ENCODE results near the gene ABCG8. TPM values are rescaled to one million over a fixed set of nuclear protein-coding genes. Genes with fewer than 3 reads are reported as not detected.

Gene ABCG8
- total RNA-seq, 3 donors from 2014 or later (not counting 1 experiment from before 2014, with no cell fraction given), result not detected

GRCh38 chr2:43882312-43882711 is 43.5 kb downstream of the ABCG8 start:
- no peak for TF ChIP-seq CTCF (IDR thresholded peaks at IDR 0.05)
- H3K4me3 Mint-ChIP-seq, result no peak overlapping the region
- H3K4me1 Mint-ChIP-seq, result peaks cover 5 to 6% of the 10 kb centered on the region in 2 donors
- DNase-seq, result no peak
- H3K27me3 Mint-ChIP-seq (ENCODE audit: low read depth in 2 of 2), result peaks cover 0 to 6% of the 10 kb centered on the region in 2 donors
- peaks cover 6% of the 10 kb centered on the region for H3K36me3 ChIP-seq (ENCODE audit: control insufficient read depth, insufficient read depth, low read length)
- H3K27ac ChIP-seq (ENCODE audit: low read length), result no peak overlapping the region
- H3K4me1 ChIP-seq (ENCODE audit: control insufficient read depth, insufficient read depth, low read length), result peaks cover 7% of the 10 kb centered on the region
- ATAC-seq, result no peak
- intact Hi-C loops (cut with micrococcal nuclease), result no loop called here
- 100% methylated on average over 2 of the region's 4 CpGs for WGBS (ENCODE audit: insufficient coverage)
- no peak overlapping the region for H3K4me3 ChIP-seq (ENCODE audit: low read length)
- H3K27ac Mint-ChIP-seq, result no peak overlapping the region
- no peaks in the 10 kb centered on the region for H3K27me3 ChIP-seq (ENCODE audit: control insufficient read depth, insufficient read depth, low read length)
- H3K9me3 ChIP-seq (ENCODE audit: control insufficient read depth, insufficient read depth, low read length), result no peaks in the 10 kb centered on the region
- H3K9me3 Mint-ChIP-seq, result no peaks in the 10 kb centered on the region
- peaks cover 2% of the 10 kb centered on the region for H3K36me3 Mint-ChIP-seq

- Mint-ChIP-seq H3K4me1 (no peaks in the 10 kb centered on the region), H3K27me3 (ENCODE audit: low read depth in 2 of 2) (no peaks in the 10 kb centered on the region), H3K4me3 (no peak overlapping the region), H3K27ac (no peak overlapping the region), H3K9me3 (no peaks in the 10 kb centered on the region), H3K36me3 (peaks cover 23% of the 10 kb centered on the region)
- Histone ChIP-seq H3K4me1 (ENCODE audit: control insufficient read depth, insufficient read depth, low read length) (no peaks in the 10 kb centered on the region), H3K9me3 (ENCODE audit: control insufficient read depth, insufficient read depth, low read length) (no peaks in the 10 kb centered on the region), H3K36me3 (ENCODE audit: control insufficient read depth, insufficient read depth, low read length) (peaks cover 27% of the 10 kb centered on the region), H3K27me3 (ENCODE audit: control insufficient read depth, insufficient read depth, low read length) (no peaks in the 10 kb centered on the region), H3K4me3 (ENCODE audit: low read length) (no peak overlapping the region), H3K27ac (ENCODE audit: low read length) (no peak overlapping the region)
- ATAC-seq (no peak), DNase-seq (no peak)
- WGBS (ENCODE audit: insufficient coverage), result 98% methylated on average over 5 of the region's 5 CpGs
- no peak for TF ChIP-seq CTCF (IDR thresholded peaks at IDR 0.05)
- intact Hi-C loops (cut with micrococcal nuclease), result no loop called here
These were observed 45.9 kb downstream of the ABCG8 start for GRCh38 chr2:43884689-43885088.

- no peaks in the 10 kb centered on the region for H3K27me3 ChIP-seq (ENCODE audit: control insufficient read depth, insufficient read depth, low read length)
- no peak overlapping the region for H3K27ac Mint-ChIP-seq
- no peaks in the 10 kb centered on the region for H3K4me1 ChIP-seq (ENCODE audit: control insufficient read depth, insufficient read depth, low read length)
- H3K4me3 Mint-ChIP-seq, result no peak overlapping the region
- ATAC-seq (no peak), DNase-seq (no peak)
- intact Hi-C loops (cut with micrococcal nuclease), result no loop called here
- H3K36me3 ChIP-seq (ENCODE audit: control insufficient read depth, insufficient read depth, low read length), result peaks cover 32% of the 10 kb centered on the region
- TF ChIP-seq CTCF (IDR thresholded peaks at IDR 0.05), result no peak
- H3K4me3 ChIP-seq (ENCODE audit: low read length), result no peak overlapping the region
- no peaks in the 10 kb centered on the region for H3K9me3 ChIP-seq (ENCODE audit: control insufficient read depth, insufficient read depth, low read length)
- 91% methylated on average over 7 of the region's 7 CpGs for WGBS (ENCODE audit: insufficient coverage)
- H3K27me3 Mint-ChIP-seq (ENCODE audit: low read depth in 2 of 2), result no peaks in the 10 kb centered on the region
- peaks cover 28% of the 10 kb centered on the region for H3K36me3 Mint-ChIP-seq
- H3K9me3 Mint-ChIP-seq, result no peaks in the 10 kb centered on the region
- H3K4me1 Mint-ChIP-seq, result no peaks in the 10 kb centered on the region
- H3K27ac ChIP-seq (ENCODE audit: low read length), result no peak overlapping the region
These were observed 46.4 kb downstream of the ABCG8 start for GRCh38 chr2:43885132-43885632.

- Histone ChIP-seq H3K27ac (ENCODE audit: low read length) (no peak overlapping the region), H3K4me3 (ENCODE audit: low read length) (no peak overlapping the region), H3K4me1 (ENCODE audit: control insufficient read depth, insufficient read depth, low read length) (no peaks in the 10 kb centered on the region), H3K27me3 (ENCODE audit: control insufficient read depth, insufficient read depth, low read length) (no peaks in the 10 kb centered on the region), H3K9me3 (ENCODE audit: control insufficient read depth, insufficient read depth, low read length) (no peaks in the 10 kb centered on the region), H3K36me3 (ENCODE audit: control insufficient read depth, insufficient read depth, low read length) (peaks cover 45% of the 10 kb centered on the region)
- TF ChIP-seq CTCF (IDR thresholded peaks at IDR 0.05), result no peak
- H3K4me1 Mint-ChIP-seq, result no peaks in the 10 kb centered on the region
- H3K36me3 Mint-ChIP-seq, result peaks cover 42% of the 10 kb centered on the region
- DNase-seq, result no peak
- no peak overlapping the region for H3K4me3 Mint-ChIP-seq
- no peaks in the 10 kb centered on the region for H3K27me3 Mint-ChIP-seq (ENCODE audit: low read depth in 2 of 2)
- intact Hi-C loops (cut with micrococcal nuclease), result no loop called here
- ATAC-seq, result no peak
- H3K27ac Mint-ChIP-seq, result no peak overlapping the region
- WGBS (ENCODE audit: insufficient coverage), result 98% methylated on average over 7 of the region's 7 CpGs
- no peaks in the 10 kb centered on the region for H3K9me3 Mint-ChIP-seq
These were observed 48.4 kb downstream of the ABCG8 start for GRCh38 chr2:43887176-43887575.
